ENCODE data around the gene DBH.
"Not testable (repeated sequence)": the region's sequence is repeated elsewhere in the genome, so short reads cannot be mapped to it uniquely, and the experiment has no call there.

The DBH gene

DNA sequence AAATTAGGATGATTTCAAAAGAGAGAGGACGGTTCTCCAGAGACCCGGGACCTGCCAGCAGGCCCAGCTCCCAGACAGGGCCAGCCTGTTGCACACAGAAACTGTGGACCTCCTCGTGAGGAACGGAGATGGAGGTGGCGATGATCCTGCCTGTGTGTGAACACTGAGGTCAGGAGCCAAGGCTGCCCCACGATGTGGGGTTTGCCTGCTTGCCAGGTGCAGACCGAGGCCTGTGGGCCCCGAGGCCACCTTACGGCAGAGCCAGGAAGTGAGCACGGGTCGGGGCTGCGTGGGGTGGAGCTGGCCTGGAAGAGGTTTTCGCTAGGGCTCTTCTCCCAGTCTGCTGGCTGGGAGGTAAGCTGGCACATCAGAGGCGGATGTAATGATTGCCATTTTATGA is 31.3 kb upstream of the DBH start:
- DNase-seq: no peak

DNA sequence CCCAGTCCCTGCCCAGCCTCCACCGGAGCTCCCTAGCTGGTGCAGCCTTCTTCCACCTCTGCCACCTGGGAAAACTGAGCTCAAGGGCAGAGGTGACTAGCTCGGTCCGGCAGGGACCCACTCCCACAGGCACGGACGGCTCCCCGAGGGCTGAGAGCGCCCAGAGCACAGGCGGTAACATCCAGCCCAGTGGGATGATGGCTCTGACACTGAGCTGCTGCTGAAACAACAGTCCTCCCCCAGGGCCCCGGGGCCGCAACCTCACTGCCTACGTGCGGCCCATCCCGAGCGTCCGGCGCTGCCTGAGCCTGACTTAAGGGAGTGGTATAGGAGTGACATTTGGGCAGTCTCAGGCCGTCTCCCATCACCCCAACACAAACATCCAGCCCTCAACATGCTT is 30.7 kb upstream of the DBH start:
- DNase-seq: no peak

DNA sequence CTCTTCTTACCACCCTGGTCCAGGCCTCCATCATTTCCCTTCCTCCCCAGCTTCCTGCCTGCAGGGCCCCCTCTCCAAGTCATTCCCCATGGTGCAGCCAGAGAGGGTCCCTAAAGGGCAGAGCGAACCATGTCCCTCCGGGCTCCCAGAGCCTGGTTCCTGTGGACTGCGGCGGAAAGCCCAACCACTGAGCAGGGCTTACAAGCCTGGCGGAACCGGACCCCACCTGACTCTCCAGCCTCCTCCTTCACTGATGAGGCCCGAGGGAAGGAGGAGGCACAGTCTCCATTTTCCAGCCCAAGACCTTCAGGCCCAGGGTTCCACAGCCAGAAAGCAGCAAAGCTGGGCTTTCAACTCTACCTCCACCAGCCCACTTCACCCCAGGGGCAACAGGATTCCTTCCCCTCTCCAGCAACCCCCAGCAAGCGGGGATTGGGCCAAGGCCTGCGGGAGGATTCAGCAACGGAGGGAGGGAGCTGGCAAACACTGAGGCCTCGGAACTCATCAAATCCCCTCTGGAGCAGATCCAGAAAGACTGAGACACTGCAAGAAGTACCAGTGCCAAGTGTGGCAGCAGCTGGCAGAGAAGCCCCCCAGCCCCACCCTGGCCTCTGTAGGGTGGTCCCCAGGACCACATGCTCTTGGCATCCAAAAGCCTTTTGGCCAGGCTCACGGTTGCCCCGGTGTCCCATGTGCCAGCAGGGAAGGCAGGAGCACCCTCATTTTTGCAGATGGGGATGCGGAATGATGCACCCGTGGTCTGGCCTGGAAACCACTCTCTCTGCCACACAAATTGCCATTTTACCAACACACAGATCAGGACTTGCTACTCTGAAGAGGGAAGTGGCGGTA is 30.1 kb upstream of the DBH start:
- no peak for DNase-seq

DNA sequence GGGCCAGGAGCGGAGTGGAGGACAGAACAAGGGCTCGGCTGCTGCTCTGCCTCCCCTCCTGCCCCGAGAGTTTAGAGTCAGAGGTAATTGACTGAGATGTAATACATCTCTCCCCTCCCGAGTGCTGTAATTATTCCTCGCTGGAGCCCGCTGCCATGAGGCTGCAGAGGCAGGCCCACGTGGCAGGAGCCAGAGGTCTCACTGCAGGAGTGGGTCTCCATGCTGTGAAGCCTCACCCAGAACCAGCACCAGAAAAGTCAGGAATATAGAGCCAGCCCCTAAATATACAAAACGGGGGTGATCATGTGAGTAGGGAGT is 29.5 kb upstream of the DBH start:
- no peak for DNase-seq

DNA sequence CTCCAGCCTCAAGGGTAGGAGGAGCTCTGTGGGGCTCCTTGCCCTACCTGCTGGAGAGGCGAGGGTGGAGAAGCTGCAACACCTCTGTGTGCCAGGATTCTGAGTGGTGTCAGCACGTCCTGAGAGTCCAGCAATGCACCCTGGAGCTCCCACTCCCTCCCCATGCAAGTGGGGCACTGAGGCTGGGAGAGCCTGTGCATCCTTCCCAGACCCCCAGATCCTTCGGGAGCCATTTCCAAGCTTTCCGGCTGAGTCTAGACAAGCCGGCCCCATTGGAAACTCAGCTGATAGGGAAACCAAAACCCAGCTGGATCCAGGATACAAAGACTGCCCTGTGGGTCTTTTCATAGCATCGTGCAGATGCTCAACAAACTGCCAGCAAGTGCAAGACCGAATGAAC is 28.8 kb upstream of the DBH start:
- no peak for DNase-seq

DNA sequence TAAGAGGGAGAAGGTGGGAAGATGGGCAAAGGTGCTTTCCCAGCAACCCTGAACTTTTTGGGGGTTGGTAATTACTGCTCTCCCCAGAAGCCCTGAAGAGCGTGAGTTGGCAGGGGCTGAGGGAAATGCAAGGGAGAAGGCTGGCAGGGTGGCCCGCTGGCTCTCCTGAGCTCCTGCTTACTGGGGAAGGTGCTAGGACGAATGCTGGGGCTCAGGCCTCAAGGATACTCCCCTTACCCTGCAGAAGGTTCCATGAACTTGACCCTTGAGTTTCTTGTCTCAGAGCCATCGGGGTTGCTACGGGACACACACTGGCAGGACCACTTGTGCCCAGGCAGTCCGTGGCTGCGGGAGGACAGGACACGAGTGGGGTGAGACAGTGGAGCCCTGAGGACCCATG is 28.2 kb upstream of the DBH start:
- DNase-seq: no peak

DNA sequence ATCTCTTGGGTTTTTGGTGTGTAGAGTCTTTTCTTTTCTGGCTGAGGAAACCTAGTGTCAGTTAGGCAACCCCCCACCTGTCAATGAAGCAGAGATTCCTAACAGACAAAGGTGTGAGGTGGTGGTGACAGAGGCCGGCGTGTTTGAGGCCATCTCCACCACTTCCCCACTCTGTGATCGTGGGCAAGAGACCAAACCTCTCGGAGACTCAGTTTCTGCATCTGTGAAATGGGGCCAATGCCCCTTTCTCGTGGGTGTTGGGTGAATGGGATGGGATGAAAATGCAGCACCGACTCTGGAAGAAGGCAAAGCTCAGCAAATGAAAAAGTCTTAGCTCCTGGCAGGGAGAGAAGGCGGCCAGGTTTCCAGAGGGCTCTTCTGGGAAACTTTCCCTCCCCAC is 27.8 kb upstream of the DBH start:
- no peak for DNase-seq

DNA sequence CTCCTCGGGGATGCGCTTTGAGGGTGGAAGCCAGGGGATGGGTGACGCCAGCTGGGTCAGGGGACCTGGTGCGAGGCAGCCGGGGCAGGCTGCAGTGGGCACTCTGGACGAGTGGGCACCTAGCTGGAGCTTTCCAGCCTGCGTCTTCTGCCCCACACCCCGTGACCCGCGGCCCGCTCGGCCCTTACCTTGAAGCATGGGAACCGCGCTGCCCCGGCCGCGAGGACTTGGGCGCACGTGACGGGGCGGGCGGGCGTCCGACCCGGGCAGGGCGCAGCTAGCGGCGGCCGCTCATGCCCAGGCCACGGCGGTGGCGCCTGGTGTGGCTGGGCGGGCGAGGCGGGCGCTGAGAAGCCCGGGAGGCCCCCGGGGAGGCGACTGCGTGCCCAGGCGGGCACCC is 27.3 kb upstream of the DBH start:
- no peak for DNase-seq

DNA sequence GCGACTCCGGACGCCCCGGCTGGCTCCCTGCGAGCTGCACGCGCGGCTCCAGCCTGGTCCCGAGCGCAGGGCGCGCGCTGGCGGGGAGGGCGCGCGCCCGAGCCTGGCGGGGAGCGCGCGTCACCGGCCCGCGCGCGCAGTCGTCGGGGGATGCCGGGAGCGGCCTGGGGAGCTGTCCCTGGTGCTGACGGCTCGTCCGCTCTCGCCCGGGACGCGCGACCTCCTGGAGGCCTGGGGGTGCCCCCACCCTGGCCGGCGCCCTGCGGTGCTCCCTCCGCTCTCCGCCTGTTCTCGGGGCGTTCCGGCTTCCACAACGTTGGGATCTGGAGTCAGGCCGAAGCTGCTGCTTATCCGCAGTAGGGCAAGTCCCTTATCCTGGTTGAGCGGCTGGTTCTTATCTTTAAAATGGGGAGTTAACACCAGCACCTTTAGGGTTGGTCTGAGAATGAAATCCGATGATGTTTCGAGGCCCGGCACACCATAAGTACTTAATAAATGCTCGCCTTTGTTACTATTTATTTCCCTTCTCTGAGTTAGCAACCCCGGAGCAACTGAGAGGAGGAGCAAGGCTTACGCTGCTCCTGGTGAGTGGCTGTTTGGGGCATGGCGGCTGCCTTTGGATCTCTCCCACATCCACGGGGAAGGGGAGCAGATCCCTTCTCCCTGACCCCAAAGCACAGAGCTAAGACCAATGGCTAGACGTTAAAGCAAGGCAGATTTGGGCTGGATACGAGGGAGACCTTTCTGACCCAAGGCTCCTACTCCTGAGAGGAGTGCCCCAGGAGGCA is 26.7 kb upstream of the DBH start, which contains the start of gene FAM163B:
TSS of gene FAM163B (minus strand) at position 79 of the 788 bp plus-strand sequence. CDS start 29,166 bp downstream, outside the sequence.
- DNase-seq: peak; percentile 17

DNA sequence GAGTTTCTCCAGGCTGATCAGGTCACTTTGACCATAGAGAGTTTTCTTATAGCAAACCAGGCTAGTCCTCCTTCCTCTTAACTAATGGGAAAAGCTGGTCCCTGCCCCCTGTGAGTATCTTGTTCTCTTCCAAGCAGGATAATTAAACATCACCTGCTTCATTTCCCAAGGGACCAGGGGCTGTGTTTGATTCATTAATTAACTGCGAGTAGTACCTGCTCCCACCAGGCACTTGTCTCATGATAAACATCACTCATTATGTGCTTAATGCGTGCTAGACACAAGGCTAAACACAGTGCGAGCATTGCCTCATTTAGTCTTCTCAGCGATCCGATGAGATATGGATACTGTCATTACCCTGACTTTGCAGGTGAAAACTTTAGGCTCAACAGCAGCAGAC is 25.3 kb upstream of the DBH start:
- no peak for DNase-seq

DNA sequence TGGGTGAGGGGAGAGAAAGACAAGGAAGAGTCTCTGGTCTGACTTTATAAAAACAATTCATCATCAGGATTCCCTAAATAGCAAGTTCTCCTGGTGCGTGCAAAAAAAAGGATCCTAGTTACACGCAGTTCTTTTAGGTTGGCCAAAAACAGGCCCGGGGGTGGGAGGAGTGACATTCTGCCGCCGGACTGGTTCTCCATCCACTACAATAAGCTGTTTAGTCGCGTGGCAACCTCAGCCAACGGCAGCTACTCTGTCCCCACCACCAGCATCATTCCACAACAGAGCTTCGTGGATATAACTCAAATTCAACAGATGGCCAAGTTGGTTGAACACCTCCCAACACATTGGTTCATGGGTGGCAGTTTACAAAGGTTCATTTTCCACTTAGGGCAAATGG is 24.1 kb upstream of the DBH start:
- no peak for DNase-seq

DNA sequence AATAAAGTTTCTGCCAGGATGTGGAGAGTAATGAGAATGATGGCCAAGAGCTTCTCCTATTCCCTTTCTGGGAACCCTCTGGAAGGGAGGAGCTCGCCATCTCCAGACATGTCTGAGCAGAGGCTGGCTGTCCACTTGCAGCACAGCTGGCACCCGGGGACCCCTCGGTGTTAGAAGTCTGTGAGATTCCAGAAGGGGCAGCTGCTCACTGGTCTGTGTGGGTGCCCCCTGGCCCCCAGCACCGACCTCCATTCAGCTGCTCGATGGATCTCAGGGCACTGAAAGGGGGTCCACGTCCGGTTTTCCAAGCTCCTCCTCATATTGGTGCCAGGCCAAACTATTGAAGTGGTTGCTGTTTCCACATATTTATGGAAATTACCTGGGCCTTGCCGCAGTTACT is 23.3 kb upstream of the DBH start:
- DNase-seq: no peak

DNA sequence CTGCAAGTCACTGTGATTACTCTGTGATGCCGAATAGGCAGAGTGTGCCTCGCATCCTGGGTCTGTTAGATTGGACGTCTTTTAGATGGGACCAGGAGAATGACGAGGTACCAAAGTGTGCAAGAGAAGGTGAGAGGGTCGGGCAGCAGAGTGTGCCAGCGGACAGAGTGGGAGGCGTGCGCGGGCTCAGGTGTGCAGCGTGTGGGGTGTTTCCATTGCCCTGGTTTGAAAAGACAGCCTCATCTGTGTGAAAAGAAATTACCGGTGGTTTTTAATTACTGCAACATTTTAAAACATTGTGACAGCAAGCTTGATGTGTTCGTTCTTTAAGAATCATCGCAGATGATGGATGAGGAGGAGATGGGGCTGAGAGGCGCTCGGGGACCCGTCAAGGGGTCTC is 22.7 kb upstream of the DBH start:
- DNase-seq: no peak

DNA sequence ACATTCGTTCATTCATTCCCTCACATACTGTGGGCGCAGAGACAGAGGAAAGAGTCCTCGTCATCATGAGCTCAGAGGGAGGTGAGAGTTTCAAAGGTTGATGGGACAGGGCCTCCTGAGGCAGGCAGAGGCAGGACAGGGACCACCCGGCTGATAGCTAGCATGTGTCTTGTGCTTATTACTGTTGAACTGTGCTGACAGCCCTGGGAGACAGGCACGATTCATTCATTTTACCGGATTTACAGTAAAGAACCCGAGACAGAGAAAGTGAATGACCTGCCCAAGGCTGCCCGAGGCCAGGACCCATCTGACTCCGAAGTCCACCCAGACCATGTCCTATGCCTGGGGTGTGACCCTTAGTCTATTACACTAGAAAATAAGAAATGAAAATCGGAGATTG is 22.1 kb upstream of the DBH start:
- DNase-seq: no peak

DNA sequence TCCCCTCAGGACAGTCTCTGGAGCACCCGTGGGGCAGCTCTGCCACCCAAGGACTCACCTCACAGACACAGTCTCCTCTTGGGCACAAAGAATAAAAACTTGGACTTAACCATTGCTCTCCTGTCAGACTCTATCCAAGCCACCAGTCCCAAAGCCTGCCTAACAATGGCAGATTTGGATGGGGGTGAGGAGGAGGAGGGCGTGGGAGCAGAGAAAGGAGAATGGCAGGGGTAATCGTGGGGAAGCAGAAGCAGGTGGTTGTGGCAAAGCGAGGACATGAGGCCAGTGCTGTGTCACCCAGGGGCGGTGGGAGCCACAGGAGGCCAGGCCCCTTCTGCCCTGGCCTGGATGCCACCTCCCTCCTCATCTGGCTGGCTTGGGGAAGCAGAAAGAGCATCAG is 21.5 kb upstream of the DBH start:
- no peak for DNase-seq

DNA sequence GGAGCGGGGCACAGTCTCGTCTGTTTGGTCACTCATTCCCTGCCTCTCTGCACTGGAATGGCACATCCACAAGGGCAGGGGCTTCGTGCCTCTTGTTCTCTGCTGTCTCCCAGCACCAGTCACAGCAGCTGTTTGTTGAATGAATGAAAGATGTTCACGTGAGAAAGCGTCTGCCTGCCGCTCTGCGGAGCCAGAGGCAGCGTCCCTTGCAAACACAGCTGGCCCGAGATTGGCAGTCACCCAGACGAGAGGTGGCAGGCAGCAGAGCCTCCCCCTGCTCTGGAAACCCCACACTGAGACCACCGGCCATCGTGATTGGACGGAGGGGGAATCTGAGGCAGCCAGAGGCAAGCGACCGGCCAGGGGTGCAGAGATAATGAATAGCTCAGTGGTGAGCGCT is 21.0 kb upstream of the DBH start:
- no peak for DNase-seq

DNA sequence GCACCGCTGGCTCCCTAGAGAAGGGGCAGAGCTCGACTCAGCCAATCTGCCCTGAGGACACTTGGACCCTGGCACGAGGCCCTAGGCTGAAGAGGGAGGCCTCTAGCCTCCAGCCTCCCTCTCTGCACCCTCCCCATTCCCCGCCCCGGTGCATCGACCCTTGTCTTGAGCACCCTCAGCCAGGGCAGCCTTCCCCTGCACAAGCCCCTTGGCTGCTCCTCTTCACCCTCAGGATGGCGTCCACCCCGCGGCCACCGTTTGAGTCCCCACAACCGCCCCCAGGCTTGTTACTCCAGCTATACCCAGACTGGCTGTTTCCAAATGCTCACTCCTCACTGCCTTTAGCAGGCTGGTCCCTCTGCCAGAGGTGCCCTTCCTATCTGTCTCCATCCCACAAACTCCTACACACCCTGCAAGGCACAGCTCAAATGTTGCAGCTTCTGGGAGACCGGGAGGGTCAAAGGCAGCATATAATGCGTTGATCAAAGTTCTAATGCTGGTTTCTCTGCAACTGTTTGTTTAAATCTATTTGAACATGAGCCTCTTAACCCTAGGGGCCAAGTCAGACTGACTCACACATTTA is 20.5 kb upstream of the DBH start:
- DNase-seq: no peak

DNA sequence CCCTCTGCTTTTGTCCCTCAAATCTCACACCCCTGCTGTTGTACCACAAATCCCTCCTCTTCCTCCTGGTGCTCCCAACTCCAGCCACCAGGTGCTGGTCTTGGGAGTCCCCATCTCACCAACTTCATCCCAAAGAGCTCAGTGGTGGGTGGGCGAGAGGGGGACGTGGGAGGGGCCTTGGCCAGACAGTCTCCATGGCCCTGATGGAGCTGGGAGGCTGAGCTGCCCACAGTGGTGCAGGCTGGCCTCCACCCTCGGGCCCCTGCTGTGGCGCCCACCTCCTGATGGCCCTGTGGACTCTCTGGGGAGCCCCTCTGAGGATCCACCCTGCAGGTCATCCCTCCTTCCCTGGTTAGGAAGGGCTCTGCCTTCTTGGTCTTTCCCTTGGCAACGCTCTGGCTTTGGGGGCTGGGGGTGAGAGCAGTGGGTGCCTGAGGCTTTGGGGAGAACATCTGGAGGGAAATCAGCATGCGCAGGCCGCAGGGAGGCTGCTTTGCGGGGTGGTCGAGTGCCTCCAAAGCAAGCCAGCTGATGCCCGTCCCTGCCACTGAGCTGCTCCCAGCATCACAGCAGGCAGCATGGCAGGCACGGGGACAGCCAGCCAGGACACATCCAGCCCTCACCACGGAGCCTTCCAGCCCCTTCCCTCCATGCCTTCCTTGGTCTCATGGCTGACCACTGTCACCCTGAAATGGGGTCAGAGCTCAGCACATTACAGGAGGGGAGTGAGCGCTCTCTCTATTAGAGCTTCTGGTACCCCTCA is 19.3 kb upstream of the DBH start:
- no peak for DNase-seq

DNA sequence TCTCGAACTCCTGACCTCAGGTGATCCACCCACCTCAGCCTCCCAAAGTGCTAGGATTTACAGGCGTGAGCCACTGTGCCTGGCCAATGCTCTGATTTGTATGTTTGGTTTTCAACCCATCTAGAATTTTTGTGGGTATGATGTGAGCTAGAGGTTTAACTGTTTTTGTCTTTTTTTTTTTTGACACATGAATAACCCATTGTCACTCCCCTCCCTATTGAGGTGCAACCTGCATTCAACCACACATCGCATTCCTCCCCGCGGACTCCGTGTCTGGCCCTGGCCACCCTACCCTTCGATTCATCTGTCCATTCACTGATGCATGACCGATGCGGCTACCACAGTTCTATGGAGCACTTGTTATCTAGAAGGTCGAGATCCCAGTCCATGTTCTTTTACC is 17.4 kb upstream of the DBH start:
- no peak for DNase-seq

DNA sequence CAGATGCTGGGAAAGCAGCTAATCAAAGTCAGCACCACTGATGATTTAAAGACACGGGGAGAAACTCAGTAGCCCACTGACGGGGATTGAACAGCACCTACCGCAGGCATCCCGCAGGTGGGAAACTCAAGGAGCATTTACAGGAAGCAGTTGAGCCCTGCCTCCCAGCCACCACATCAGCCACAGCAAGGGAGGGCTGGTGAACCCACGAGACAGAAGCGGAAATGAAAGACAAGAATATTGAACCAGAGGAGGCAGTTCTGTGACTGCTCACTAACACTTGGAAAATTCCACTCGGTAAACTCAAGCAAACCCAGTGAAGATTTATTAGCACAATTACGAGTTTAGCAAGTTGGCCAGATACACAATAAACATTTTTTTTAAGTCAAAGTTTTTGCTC is 16.4 kb upstream of the DBH start:
- peak; percentile 45 for DNase-seq

DNA sequence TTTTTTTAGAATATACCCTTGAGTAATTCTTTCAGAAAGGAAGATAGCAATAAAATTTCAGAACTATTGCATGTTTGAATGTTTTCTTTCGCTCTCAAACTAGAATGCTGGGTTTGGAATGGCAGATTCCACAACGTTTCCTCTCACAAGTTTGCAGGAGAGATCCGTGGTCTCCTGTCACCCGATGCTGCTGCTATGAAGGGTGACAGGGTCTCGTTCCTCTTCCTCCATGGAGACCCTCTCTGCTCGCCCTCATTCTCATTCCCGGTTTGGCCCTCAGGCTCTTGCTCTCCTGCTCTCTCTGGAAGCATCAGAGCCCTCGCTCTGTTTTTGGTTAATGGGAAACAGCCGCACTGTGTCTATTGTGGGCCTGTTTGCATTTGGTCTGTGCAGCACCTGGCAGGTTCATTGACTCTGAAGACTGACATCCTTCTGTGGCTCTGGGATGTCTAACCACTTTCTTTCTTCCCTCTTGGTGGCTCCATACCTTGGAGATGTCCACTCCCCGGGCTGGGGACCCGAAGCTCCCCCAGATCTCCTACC is 14.4 kb upstream of the DBH start:
- no peak for DNase-seq

DNA sequence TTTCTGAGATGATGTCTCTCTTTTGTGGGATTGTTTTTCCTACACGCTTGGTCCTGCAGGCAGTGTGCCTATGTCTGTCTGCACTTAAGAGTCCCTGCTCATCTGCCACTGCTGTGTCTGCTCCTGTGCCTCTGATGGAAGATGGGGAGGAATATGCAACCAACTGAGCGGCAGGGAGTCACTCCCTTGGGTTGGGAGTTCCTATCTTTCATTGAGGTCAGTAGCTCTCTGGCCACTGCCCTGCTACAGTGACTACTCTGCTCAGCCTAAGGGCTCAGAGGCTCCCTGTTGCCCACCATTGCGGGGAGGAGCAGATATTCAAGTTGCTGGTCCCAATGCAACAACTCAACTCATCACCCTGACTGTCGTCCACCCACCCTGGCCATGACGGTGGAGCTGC is 13.6 kb upstream of the DBH start:
- no peak for DNase-seq

DNA sequence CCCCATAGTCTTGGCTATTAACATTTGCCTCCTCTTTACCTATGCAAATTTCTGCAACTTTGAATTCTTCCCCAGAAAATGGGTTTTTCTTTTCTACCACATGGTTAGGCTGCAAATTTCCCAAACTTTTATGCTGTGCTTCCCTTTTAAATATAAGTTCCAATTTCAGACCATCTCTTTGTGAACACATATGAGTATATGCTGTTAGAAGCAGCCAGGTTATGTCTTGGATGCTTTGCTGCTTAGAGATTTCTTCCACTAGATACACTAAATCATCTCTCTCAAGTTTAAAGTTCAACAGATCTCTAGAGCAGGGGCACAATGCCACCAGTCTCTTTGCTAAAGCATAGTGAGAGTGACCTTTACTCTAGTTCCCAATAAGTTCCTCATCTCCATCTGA is 10.2 kb upstream of the DBH start:
- DNase-seq: not testable (repeated sequence)

All from activated CD4-positive, alpha-beta T cell treated with anti-CD3 and anti-CD28 coated beads for 1 hour (primary cell).